ENCODE data around the gene ZNF407.
A peak's percentile ranks its signal among the peaks of the same experiment; 100 is the strongest.

The ZNF407 gene

GRCh38 chr18:74630804-74631203 is 33.1 kb downstream of the ZNF407 start:
- DNase-seq, result no peak

- no peak for DNase-seq
These were observed 33.5 kb downstream of the ZNF407 start for GRCh38 chr18:74631212-74631611.

- DNase-seq, result peak; percentile 29
These were observed 34.1 kb downstream of the ZNF407 start for GRCh38 chr18:74631623-74632350.

- no peak for DNase-seq
These were observed 34.6 kb downstream of the ZNF407 start for GRCh38 chr18:74632351-74632679.

GRCh38 chr18:74632856-74633255 is 35.2 kb downstream of the ZNF407 start:
- no peak for DNase-seq

GRCh38 chr18:74633652-74634352 is 36.1 kb downstream of the ZNF407 start:
- DNase-seq, result no peak

GRCh38 chr18:74635224-74635975 is 37.7 kb downstream of the ZNF407 start:
- no peak for DNase-seq

- DNase-seq, result no peak
These were observed 39.4 kb downstream of the ZNF407 start for GRCh38 chr18:74637070-74637469.

- no peak for DNase-seq
These were observed 40.5 kb downstream of the ZNF407 start for GRCh38 chr18:74638210-74638609.

GRCh38 chr18:74644713-74645112 is 47.0 kb downstream of the ZNF407 start:
- no peak for DNase-seq

GRCh38 chr18:74645679-74646078 is 48.0 kb downstream of the ZNF407 start:
- no peak for DNase-seq

- no peak for DNase-seq
These were observed 53.9 kb downstream of the ZNF407 start for GRCh38 chr18:74651327-74652128.

GRCh38 chr18:74652392-74652988 is 54.8 kb downstream of the ZNF407 start:
- DNase-seq, result peak; percentile 53

- DNase-seq, result no peak
These were observed 57.0 kb downstream of the ZNF407 start for GRCh38 chr18:74654638-74655037.

- DNase-seq, result no peak
These were observed 63.3 kb downstream of the ZNF407 start for GRCh38 chr18:74661008-74661407.

GRCh38 chr18:74661691-74662090 is 64.0 kb downstream of the ZNF407 start:
- no peak for DNase-seq

- DNase-seq, result no peak
These were observed 65.0 kb downstream of the ZNF407 start for GRCh38 chr18:74662622-74663021.

GRCh38 chr18:74665346-74665745 is 67.7 kb downstream of the ZNF407 start:
- no peak for DNase-seq

- DNase-seq, result no peak
These were observed 68.2 kb downstream of the ZNF407 start for GRCh38 chr18:74665905-74666304.

- no peak for DNase-seq
These were observed 71.6 kb downstream of the ZNF407 start for GRCh38 chr18:74669136-74669798.

GRCh38 chr18:74672371-74672770 is 74.7 kb downstream of the ZNF407 start:
- no peak for DNase-seq

- DNase-seq, result no peak
These were observed 76.8 kb downstream of the ZNF407 start for GRCh38 chr18:74674487-74674886.
